ENCODE data around the gene TMPRSS11E.
"Not testable (repeated sequence)": the region's sequence is repeated elsewhere in the genome, so short reads cannot be mapped to it uniquely, and the experiment has no call there.

Gene TMPRSS11E

DNA sequence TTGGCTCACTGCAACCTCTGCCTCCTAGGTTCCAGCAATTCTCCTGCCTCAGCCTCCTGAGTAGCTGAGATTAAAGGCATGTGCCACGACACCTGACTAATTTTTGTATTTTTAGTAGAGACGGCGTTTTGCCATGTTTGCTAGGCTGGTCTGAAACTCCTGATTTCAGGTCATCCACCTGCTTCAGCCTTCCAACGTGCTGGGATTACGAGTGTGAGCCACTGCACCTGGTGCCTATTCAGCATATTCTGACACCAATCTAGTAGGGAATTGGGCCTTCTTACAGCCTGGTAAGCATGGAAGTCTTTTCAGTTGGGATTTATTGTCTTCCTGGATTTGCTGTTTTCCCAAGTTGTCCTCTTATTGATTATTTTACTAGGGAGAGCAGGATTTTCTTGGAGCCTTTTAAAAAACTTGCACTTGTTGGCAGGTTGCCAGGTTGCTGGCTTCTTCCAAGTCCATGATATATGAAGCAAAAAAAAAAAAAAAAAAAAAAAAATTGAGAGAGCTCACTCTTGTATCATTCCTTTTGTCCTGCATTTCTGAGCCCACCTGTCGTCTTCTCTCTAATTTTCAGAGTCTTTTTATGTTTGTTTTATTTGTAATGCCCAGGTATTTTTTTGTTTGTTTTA is 43.7 kb downstream of the TMPRSS11E start:
- DNase-seq = no peak
- intact Hi-C loops (cut with DNase I; ENCODE audit: low total_unique reads) = no loop called here
- TF ChIP-seq, protein P1, sequence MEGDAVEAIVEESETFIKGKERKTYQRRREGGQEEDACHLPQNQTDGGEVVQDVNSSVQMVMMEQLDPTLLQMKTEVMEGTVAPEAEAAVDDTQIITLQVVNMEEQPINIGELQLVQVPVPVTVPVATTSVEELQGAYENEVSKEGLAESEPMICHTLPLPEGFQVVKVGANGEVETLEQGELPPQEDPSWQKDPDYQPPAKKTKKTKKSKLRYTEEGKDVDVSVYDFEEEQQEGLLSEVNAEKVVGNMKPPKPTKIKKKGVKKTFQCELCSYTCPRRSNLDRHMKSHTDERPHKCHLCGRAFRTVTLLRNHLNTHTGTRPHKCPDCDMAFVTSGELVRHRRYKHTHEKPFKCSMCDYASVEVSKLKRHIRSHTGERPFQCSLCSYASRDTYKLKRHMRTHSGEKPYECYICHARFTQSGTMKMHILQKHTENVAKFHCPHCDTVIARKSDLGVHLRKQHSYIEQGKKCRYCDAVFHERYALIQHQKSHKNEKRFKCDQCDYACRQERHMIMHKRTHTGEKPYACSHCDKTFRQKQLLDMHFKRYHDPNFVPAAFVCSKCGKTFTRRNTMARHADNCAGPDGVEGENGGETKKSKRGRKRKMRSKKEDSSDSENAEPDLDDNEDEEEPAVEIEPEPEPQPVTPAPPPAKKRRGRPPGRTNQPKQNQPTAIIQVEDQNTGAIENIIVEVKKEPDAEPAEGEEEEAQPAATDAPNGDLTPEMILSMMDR (IDR thresholded peaks at IDR 0.05) = no peak
- H3K4me1 ChIP-seq = no peaks in the 10 kb centered on the region
- no peaks in the 10 kb centered on the region for H3K9me3 ChIP-seq
- no peak overlapping the region for H3K27ac ChIP-seq
- H3K27me3 ChIP-seq = no peaks in the 10 kb centered on the region
- no peak overlapping the region for H3K4me3 ChIP-seq
- H3K36me3 ChIP-seq = no peaks in the 10 kb centered on the region

DNA sequence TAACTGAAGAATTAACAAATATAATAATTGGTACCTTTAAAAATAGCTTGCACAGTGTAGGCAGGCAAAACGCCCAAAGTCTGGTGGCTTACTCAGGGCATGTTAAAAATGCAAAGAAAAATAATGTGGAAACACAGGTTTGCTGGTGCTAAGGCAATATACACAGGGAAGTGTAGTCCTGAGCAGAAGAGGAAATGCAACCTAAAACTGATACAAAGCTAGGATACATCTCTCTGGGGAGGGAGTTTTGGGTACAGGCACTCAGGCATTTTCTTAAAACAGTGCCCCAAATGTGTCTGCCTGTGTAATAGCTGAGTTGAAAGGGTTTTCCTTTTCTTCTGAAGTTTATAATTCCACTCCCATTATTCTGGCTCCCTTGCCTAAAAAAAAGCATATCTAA is 47.4 kb downstream of the TMPRSS11E start:
- DNase-seq = no peak
- Histone ChIP-seq H3K27me3 (no peaks in the 10 kb centered on the region), H3K36me3 (no peaks in the 10 kb centered on the region), H3K4me1 (no peaks in the 10 kb centered on the region), H3K27ac (no peak overlapping the region), H3K4me3 (no peak overlapping the region), H3K9me3 (no peaks in the 10 kb centered on the region)
- intact Hi-C loops (cut with DNase I; ENCODE audit: low total_unique reads) = no loop called here
- TF ChIP-seq, protein P1 (IDR thresholded peaks at IDR 0.05) = no peak

DNA sequence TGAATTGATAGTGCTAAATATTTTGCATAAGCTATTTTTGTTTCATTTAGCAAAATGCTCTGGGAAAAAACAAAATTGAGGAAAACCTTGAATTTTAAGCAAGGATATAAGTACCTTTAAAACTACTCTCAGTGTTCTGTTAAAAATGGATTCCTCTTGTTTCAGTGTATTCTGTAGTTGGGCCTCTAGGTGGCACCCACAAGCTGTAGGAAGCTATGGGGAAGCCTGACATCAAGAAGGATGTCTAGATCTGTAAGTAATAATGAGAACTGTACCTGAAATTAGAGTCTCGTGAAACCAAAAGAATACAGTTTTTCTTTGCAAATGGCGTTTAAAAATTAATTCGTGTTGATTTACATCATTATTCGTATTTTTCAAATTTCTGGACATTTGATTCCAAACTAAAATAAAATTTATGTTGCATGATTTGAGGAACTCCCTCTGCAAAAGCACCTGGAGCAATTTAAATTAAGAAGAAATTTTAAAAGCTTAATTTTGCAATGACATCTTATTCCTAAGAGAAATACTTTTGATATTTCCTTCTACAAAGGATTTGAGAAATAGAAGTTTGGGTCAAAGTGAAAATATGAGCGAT is 51.2 kb downstream of the TMPRSS11E start:
- DNase-seq = peak in 1 of 2 donors; percentile 32
- H3K27me3 ChIP-seq = no peaks in the 10 kb centered on the region
- no peaks in the 10 kb centered on the region for H3K36me3 ChIP-seq
- no peak overlapping the region for H3K4me3 ChIP-seq
- TF ChIP-seq, protein P1 (IDR thresholded peaks at IDR 0.05) = peak; percentile 47 to 68
- no peaks in the 10 kb centered on the region for H3K4me1 ChIP-seq
- H3K9me3 ChIP-seq = no peaks in the 10 kb centered on the region
- H3K27ac ChIP-seq = no peak overlapping the region
- intact Hi-C loops (cut with DNase I; ENCODE audit: low total_unique reads) = no loop called here

DNA sequence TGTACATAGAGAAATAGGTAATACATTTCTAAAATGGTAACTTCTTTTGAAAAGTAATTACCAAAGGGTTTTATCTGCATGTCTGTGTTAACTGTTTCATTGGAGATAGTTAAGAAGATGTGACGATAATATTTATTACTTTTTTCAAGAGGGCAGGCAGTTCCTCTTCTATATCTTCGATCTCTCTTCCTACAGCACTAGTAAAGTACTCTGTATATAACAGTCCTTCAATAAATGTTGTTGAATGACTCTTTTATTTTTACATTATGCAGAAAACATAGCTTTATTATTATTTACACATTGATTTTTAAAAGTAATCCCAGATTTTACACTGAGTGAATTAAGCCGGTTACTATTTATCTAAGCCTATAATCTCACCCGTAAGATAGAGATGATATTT is 51.8 kb downstream of the TMPRSS11E start:
- intact Hi-C loops (cut with DNase I; ENCODE audit: low total_unique reads) = no loop called here
- DNase-seq = no peak
- no peaks in the 10 kb centered on the region for H3K27me3 ChIP-seq
- no peaks in the 10 kb centered on the region for H3K9me3 ChIP-seq
- no peaks in the 10 kb centered on the region for H3K4me1 ChIP-seq
- no peaks in the 10 kb centered on the region for H3K36me3 ChIP-seq
- no peak overlapping the region for H3K27ac ChIP-seq
- H3K4me3 ChIP-seq = no peak overlapping the region
- TF ChIP-seq, protein P1 (IDR thresholded peaks at IDR 0.05) = no peak

DNA sequence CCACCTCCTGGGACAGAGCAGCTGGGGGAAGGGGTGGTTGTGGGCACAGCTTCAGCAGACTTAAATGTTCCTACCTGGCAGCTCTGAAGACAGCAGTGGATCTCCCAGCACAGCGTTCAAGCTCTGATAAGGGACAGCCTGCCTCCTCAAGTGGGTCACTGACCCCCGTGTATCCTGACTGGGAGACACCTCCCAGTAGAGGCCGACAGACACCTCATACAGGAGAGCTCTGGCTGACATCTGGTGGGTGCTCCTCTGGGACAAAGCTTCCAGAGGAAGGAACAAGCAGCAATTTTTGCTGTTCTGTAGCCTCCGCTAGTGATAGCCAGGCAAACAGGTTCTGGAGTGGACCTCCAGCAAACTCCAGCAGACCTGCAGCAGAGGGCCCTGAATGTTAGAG is 56.2 kb downstream of the TMPRSS11E start:
- H3K27me3 ChIP-seq; intact Hi-C loops (cut with DNase I; ENCODE audit: low total_unique reads); H3K4me3 ChIP-seq: not testable (repeated sequence)

DNA sequence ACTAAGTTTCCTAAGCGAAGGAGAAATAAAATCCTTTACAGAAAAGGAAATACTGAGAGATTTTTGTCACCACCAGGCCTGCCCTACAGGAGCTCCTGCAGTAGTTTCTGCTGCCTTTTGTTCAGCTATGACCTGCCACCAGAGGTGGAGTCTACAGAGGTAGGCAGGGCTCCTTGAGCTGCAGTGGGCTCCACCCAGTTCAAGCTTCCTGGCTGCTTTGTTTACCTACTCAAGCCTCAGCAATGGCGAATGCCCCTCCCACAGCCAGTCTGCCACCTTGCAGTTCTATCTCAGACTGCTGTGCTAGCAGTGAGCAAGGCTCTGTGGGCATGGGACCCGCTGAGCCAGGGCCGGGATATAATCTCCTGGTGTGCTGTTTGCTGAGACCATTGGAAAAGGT is 57.6 kb downstream of the TMPRSS11E start:
- intact Hi-C loops (cut with DNase I; ENCODE audit: low total_unique reads); H3K9me3 ChIP-seq; H3K27ac ChIP-seq; H3K4me1 ChIP-seq; H3K36me3 ChIP-seq; DNase-seq; H3K27me3 ChIP-seq; H3K4me3 ChIP-seq: not testable (repeated sequence)

More for the DNA sequence above, 56.2 kb downstream of the TMPRSS11E start:
- not testable (repeated sequence) for H3K4me1 ChIP-seq, DNase-seq, H3K36me3 ChIP-seq, H3K27ac ChIP-seq, H3K9me3 ChIP-seq

DNA sequence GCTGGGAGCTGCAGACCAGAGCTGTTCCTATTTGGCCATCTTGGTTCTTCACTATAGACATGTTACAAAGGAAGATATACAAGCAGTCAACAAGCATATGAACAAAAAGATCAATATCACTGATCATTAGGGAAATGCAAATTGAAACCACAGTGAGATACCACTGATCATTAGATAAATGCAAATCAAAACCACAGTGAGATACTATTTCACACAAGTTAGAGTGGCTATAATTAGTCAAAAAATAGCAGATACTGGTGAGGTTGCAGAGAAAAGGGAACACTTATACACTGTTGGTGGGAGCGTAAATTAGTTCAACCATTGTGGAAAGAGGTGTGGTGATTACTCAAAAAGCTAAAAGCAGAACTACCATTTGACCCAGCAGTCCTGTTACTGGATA is 58.2 kb downstream of the TMPRSS11E start:
- H3K27ac ChIP-seq, H3K36me3 ChIP-seq: not testable (repeated sequence)

More for the DNA sequence above, 58.2 kb downstream of the TMPRSS11E start:
- intact Hi-C loops (cut with DNase I; ENCODE audit: low total_unique reads); H3K27me3 ChIP-seq; H3K9me3 ChIP-seq; H3K4me3 ChIP-seq; H3K4me1 ChIP-seq; DNase-seq: not testable (repeated sequence)

All from tibial artery (tissue), 4 donors.